Esophagus squamous epithelium (tissue), 4 donors: Measurements from ENCODE around the gene UVSSA.
"Not testable (repeated sequence)": the region's sequence is repeated elsewhere in the genome, so short reads cannot be mapped to it uniquely, and the experiment has no call there.

Source experiments
- CTCF ChIP-seq, 6 experiments: fragments of 450-650 bp in 4 of 6; fragments of 200-600 bp in 2 of 6; sonication (generic) in 2 of 6; IDR thresholded peaks; one replicate each; pipeline ENCODE4 v1.5.1; 2016 to 2019; ENCODE audit warnings: antibody characterized with exemption in 6 of 6, mild to moderate bottlenecking in 4 of 6, moderate library complexity in 4 of 6
- POLR2A ChIP-seq, 4 donors: fragments of 450-650 bp; IDR thresholded peaks; one replicate each; pipeline ENCODE4 v1.6.1; 2017; ENCODE audit warnings: antibody characterized with exemption in 4 of 4, mild to moderate bottlenecking in 4 of 4, moderate library complexity in 3 of 4

- TF ChIP-seq CTCF, POLR2A (IDR thresholded peaks at IDR 0.05): not testable (repeated sequence)
Measured at GRCh38 chr4:1395389-1395820, 48.4 kb downstream of the UVSSA start.
